CD4-positive, alpha-beta T cell treated with Interleukin-15 for 4 hours (primary cell): ENCODE results near the gene ADGB.

Source experiments
- DNase-seq: peaks from one replicate; pipeline ENCODE4 v3.0.0-alpha.2; 2020; ENCODE audit warnings: low spot score

The ADGB gene

DNA sequence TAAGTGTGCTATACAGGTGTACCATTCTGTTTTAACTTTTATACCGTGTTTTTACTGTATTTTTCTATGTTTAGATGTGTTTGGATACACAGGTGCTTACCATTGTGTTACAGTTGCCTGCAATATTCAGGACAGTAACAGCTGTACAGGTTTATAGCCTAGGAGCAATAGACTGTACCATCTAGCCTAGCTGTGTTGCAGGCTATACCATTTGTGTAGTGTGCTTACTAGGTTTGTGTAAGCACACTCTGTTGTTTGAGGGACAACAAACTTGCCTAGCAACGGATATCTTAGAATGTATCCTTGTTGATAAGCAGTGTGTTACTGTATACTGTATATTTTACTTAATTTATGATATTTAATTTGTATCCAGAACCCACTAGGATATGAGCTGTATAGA is 35.2 kb downstream of the ADGB start:
- DNase-seq, result no peak

DNA sequence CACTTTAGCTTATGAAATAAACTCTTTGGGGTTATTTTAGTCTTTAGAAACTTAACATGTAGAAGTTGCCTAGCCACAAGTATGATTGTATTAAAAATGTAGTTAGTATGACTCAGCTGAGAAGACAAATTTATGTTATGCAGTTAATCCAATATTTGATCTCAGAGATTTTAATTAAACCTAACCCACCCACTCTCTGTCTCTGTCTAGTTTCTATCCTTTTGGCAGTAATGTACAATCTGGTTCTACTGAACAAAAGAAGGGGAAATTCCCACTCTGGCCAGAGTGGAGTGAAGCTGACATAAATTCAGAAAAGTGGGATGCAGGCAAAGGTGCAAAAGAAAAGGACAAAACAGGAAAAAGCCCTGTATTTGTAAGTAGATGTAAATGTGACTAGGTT is 36.4 kb downstream of the ADGB start:
- DNase-seq, result no peak

DNA sequence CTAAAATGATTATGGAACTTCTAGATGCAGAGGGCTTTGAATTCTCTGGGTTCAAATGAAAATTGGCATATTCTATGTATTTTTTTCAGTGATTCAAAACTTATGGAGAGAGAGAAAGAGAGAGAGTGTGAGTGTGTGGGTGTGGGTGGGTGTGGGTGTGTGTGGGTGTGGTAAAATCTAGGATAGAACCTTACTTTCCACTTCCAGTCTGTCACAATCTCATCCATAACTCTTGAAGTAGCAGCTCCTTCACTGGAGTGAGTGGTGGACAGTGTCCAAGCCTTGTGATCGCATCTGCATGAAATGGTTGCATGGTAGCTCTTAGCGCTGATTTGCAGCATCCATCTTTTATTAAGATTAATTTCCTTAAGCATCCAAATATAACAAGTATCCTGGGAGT is 37.7 kb downstream of the ADGB start:
- no peak for DNase-seq

DNA sequence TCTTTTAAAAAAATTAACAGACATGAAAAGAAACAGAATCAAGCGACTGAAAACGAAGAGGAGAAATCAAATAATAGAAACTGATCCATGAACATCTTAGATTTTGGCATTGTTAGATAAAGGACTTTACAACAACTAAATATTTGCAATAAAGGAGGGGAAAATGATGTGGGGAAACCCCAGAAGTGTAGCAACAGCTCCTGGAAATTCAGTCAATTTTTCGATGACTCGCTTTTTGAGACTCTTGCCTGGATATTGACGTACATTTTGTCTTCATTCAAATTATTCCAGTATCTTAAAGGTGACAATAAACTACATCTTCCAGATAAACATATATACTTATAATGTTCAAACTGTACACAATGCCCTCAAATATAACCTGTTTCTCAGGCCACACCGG is 44.1 kb downstream of the ADGB start:
- DNase-seq, result no peak

DNA sequence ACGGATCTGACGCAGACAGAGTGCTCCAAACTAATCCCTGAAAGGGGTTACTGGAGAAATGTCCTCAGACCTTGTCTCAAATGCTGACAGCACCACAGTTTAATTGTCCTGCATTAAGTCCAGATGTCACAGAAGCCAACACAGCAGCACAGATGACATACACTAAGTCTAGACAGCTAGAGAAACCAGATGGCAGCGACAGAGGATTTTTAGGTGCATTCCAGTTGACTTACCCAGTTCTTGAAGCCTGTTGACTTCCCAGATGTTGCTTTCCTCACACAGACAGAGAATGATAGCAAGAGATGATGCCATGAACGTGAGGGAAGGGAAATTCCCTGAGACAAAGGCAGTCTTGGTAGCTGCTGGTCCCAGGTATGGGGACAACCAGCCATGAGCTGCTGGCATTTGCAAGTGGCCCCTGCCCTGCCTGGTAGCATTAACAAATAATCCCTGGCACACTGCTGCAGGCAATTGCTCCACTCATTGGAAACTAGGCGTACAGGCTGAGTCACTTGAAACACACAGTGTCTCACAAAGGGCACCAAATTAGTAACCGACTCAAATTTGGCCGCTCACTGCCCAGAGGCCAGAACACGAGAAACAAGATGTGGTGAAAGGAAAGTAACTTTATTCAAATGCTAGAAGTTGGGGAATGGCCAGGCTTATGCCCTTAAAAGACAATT is 52.2 kb downstream of the ADGB start:
- DNase-seq, result no peak

DNA sequence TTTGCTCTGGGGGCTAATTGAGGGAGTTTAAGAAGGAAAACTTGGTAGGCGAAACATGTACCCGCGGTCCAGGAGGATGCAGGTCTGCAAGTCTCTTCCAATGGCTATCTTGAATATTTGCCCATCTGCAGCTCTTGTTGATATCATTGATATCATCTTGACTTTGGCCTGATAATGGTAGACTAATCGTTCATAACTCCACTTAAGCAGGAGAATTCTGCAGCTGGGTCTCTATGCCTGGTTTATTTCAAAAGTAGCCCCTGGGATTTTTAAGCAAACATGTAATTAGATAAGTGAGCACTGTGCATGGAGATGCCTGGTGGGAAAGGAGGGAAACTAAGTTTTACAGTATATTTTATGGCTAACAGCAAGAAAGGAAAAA is 52.7 kb downstream of the ADGB start:
- DNase-seq, result no peak

DNA sequence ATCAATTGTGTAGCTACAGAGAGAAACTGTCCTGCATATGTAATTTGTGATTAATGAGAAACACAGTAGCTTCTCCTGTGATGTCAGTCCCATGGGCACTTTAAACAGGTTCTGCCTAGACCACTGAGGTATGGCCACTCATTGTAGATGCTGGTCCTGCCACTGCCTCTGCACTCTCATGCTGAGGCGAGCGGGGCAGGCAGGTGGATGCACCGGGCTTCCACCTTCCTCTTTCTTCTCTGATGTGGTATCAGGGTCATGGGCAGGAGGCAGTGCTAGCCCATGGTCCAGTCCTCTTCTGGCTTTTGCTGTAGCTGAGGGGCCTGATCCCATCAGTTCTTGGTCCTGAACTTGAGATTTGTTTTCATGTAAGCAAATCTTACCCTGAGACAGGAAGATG is 58.7 kb downstream of the ADGB start:
- DNase-seq, result no peak

DNA sequence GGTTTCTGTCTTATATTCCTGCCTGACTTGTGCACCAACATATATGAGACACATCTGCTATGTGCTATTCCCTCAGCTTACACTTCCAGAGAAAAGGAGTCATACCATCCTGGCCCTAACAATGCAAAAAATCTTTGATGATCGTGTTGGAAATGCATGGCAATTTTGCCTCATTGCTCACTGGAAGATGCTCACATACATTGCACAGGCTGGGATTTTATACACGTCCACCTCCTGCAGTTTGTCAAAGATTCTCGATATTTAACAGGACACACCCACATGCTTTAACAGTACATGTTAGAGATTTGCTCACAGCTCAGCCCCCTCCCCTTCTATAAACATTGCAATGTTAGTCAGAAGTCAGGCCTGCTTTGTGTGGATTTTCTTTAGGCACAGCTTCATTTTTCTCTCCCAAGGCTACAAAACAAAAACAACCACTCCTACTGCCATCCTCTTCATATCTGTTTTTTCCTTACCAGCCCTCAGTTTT is 66.1 kb downstream of the ADGB start:
- no peak for DNase-seq

DNA sequence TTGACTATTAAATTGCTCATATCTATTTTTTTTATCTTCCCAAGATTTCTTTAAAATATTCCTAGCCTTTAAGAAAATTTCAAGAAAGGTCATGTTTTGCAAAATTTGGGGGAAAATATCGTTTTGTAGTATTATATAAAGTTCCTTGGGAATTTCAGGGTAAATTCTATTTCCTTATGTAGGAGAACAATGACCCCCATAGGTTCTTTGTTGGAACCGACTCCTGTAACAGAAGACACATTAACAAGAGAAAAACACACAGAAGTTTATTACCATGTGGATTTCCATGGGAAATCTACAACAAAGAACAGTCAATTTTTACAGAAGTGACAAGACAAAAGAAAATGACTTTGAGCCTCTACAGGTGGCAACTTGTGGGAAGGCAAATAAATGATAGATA is 68.1 kb downstream of the ADGB start:
- DNase-seq, result no peak

DNA sequence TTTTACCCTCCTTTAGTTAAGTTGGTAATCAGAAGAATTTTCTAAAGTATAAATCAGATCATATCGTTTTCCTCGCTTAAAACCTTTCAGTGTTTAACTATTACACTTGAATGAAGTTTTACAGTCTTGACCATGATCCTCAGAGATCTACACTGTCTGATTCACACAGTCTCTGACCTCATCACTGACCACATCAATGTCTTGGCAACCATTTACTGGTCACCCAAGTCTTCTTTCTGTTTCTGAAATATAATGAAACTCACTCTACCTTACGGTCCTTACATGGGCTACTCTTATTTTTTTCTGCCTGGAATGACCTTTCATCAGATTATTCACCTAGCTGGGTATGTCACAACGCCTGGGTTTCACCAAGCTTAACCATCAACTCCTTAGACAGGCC is 71.4 kb downstream of the ADGB start:
- DNase-seq, result no peak

DNA sequence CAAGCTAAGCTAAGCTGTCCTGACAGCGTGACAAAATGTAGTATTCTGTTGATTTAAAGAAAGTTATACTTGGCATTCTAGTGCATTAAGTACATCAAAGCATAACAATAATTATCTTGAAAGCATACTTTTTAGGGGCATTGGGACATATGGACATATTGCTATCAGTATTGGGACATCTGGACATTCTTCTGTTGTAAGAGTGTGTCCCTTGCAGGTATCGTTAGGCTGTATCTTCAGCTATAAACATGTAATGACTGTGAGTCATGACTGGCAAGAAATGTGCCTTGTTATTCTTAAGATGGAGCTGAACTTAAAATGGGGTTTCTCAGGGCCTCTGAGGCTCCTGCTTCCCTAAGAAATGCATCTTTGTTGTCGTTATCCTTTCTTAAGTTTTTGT is 74.3 kb downstream of the ADGB start:
- no peak for DNase-seq

DNA sequence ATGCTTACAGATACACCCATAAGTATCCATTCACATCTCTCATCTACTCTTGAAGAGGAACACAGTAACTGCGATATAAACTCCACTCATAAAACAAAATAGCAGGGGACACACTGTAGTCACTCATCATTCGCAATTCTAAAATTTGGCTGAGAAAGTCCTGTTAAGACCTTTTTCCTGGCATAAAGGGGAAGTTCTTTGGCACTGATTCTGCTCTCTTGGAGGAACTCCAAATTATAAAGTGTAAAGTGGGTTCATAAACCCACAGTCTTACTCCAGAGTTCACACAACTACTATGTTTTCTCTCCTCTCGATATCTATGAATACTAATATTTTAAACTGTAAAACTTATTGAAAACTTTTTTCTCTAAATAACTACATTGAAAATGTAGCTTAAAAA is 80.6 kb downstream of the ADGB start:
- no peak for DNase-seq

DNA sequence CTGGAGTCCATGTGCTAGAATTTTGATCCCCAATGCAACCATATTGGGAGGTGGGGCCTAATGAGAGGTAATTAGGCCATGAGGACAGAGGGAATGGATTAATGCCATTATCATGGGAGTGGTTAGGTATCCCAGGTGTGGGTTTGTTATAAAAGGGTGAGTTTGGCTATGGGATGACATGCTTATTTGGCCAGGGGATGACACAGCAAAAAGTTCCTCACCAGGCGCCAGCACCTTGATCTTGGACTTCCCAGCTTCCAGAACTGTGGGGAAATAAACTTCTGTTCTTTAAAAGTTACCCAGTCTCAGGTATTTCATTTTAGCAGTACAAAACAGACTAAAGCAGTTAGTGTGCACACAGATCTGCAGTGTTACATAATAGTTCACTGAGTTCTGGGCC is 84.1 kb downstream of the ADGB start:
- DNase-seq, result no peak

DNA sequence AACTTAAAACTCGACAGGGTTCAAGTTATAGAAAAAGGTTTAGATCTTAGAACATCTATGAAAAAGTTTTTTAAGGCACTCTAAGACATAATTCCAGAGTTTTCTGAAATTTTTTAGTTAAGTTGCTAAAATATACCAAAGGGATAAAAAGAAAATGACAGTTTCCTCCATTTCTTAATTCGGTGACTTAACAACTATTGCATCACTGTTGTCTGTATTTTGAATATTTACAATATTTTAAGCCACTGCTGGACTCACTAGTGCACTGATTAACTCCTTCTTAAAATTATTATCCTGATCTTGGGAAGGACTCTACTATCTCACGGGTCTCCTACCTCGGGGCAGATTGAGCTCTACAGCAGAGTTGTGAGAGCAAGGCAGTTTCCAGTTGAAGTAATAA is 91.0 kb downstream of the ADGB start:
- no peak for DNase-seq

DNA sequence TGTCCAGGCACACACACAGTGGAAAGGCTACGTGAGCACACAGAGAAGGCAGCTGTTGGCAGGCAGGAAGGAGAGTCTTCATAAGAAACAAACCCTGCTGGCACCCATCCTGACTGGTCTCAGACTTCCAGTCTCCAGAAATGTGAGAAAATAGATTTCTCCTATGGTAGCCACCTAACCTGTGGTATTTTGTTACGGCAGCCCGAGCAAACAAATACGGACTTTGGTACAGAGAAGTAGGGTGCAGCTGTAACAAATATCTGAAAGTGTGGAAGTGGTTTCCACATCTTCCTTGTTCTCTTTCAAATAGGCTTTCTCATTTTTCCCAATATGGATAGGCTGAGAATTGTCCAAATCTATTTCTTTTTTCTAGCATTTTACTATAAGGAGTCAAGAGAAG is 94.6 kb downstream of the ADGB start:
- DNase-seq, result no peak

DNA sequence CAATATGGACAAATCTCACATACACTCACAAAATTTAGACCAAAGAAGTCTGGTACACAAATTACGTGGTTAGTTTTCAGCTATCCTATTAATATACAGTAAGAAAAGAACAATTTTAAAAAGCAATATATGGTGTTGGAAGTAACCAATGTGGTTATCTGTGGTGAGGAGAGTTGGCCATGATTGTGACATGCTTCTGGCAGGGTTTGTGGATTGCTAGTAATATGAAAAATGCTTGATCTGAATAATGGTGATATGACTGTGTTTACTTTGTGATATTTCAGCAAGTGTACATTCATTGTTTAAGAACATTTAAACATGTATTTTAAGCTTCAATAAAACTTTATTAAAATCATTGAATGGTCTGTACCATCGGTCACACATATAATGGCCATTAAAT is 99.1 kb downstream of the ADGB start:
- DNase-seq, result no peak

DNA sequence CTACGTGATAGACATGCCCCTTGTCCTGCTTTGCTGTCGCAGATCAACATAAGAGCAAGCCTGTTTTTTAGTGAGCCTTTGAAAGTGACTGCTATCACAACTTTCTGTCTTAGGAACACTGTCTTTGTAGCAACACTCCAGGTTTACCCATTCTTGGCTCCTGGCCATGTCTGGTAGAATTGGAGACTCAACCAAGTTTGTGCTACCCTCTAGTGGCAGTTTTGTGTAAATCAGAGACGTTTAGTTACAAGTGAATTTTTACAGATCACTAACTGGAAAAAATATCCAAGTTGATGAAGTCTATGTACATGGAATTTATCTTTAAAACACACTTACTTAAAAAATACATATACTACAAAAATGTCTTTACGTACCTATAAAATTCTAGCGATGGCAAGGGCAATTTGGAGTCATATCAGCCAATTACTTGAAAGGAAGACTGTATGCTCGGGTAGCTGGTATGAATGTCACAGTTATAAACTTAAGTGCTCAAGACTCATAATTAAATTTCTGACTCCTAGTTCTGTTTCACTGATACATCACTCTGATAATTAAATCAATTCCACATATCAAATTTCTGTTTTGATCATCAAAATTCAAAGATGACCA is 101.4 kb downstream of the ADGB start:
- DNase-seq, result peak; percentile 42

DNA sequence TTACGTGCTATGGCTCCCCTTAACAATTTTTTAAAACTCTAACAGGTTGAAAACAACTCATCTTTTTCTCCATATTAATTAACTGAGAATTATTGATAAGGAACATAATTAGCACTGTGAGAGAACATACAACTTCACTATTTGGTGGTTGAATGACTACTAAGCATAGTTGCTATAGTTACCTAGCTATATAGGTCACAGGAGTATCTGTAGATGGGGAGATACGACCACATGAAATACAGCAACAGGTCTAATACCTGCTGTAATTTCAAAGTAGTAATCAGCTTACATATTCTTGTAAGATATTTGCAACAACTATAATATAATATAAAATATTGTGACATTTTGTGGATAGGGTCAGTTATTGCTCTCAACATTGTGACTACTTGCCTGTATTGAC is 102.9 kb downstream of the ADGB start:
- no peak for DNase-seq

DNA sequence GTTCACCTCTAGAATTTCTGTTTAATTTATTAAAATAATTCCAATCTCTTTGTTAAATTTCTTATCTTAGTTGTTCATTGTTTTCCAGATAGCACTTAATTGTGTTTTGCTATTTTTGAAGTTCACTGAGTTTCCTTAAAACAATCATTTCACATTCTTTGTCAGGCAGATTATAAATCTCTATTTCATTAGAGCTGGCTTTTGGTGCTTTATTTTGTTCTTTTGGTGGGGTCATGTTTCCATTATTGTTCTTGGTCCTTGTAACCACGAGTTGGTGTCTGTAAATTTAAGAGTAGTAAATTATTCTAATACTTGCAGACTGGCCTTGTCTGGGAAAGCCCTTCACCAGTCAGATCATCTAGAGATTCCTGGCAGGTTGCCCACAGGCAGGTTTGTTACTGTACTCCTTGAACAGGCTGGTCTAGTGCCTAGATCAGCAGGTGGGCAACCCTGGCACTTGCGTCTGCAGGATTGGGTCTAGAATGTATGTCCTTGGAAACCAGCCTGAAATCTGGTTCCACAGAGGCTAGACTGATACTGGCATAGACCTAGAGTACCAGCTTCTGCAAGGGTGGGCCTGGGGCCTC is 110.4 kb downstream of the ADGB start:
- no peak for DNase-seq

DNA sequence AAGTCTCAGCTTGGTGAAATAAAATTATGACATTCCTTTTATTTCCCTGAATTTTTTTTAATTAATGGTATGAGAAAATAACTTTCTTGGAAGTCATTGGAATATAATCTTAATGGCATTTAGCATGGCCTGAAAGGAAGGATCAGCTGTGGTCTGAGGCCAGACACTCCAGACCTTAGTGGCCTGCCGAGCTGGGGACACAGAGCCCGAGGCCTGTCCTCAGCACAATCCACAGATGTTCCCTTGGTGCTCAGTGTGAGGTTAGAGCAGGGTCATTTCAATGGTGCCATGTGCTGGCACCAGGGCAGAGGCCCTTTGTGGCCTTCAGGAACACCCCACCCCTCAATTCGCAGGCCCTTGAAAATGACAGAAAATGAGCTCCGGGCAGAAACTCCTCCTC is 120.6 kb downstream of the ADGB start:
- no peak for DNase-seq

DNA sequence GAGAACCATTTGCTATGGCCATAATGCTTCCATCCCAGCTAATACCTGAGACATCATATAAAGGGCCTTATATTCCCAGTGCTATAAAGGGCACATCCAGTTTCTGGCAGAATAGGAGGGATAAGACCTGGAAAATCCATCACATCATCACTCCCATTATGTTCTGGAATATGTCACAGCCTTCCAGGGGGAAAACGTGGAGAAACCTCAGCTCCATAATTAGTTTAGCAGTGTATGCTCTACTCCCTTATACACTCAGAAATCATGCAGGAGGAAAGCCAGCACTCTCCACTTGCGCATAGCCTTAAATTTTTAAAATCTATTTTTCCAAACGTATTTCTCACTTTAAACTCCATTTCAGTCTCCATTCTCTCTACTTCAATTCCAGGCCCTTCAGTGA is 140.9 kb downstream of the ADGB start:
- no peak for DNase-seq

DNA sequence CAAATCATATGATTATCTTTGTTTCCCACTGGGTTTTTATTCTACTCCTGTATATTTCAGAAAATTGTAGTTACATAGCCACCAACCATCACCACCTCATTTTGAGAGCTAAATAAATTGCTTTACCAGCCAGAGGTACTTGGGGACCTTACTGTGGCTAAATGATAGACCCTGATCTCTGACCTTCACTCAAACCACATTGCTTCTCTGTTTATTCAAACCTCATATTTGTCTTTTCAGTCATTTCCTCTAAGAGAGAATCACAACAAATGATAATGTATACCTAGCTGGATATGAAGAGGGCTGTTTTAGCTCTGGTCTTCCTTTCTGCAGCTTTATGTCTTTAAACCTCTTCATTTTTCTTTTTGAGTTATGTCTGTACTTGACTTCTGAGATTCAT is 142.8 kb downstream of the ADGB start:
- no peak for DNase-seq

DNA sequence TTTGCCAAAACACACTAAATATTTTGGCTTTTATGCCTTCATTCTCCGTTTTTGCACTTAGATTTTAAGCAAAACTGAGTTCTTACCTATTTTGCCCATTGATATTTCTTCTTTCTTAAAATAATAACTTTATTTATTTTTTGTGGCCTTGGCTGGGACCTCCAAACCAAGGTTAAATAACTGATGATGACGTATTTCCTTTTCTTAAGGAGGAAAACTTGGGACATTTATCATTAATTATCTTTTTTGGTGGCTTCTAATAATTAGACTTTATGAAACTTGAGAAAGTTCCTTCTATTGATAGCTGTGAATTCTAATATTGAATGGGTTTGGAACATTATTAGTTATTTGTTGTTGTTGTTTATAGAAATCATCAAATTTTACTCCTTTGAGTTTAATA is 154.5 kb downstream of the ADGB start:
- no peak for DNase-seq

DNA sequence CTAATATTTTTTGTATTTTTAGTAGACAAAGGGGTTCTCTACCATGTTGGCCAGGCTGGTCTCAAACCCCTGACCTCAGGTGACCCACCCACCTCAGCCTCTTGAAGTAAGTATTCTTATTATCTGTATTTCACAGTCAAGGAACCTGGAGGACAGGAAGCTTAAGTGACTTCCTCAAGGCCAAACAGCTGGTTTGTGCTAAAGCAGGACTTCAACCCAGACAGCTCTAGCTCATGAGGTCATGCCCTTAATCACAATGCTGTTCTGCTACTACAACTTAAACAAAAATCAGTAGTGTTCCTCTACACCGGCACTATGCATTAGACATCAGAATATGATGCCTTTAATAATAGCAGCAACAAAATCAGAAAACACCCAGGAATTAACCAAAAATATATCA is 168.9 kb downstream of the ADGB start:
- no peak for DNase-seq
